Endothelial cell of umbilical vein (primary cell): Measurements from ENCODE around the gene SMG5. TPM values are rescaled to one million over a fixed set of nuclear protein-coding genes. Genes with fewer than 3 reads are reported as not detected.

Source experiments
- BruUV-seq: library from RNA; stranded (reverse); fragments of 400-500 nt; replicated peaks from 2 replicates; lab custom pipeline; 2021; lab: Mats Ljungman, UMichigan
- CTCF ChIA-PET: fragments of 300-600, 350-600 bp; sonication (Branson Sonifier 250); formaldehyde crosslinking; loops from one replicate; lab custom pipeline; 2021; ENCODE audit warnings: antibody characterized with exemption, inconsistent platforms; lab: Charles Lee
- POLR2A ChIA-PET: fragments of 300-600, 350-600 bp; sonication (Branson Sonifier 250); formaldehyde crosslinking; loops from one replicate; lab custom pipeline; 2021; ENCODE audit warnings: antibody characterized with exemption, inconsistent platforms; lab: Charles Lee
- DNase-seq: peaks from one replicate; pipeline ENCODE4 v3.0.0-alpha.2; 2011; ENCODE audit warnings: low read depth, low spot score
- FAIRE-seq: peaks from 2 replicates; lab custom pipeline; 2011; peaks lifted over from hg19 to GRCh38; lab: Jason Lieb, UNC
- H2AFZ ChIP-seq: 2 replicates; pipeline ENCODE4 v1.6.0; 2012; ENCODE audit warnings: low read depth, low read length, control low read depth, inconsistent platforms
- H3K27ac ChIP-seq: 2 replicates; pipeline ENCODE4 v1.5.1; 2011; ENCODE audit warnings: low read depth, mild to moderate bottlenecking, control low read depth, low read length, moderate library complexity; ENCODE audit not compliant: insufficient read depth
- H3K27me3 ChIP-seq, 2 experiments: 2 replicates each; pipeline versions ENCODE4 v1.6.0 to v1.6.1; 2011; ENCODE audit warnings: low read length in 2 of 2, mixed read lengths in 1 of 2; ENCODE audit not compliant: control insufficient read depth in 2 of 2, insufficient read depth in 2 of 2
- H3K36me3 ChIP-seq, 2 experiments: 2 replicates in 1 of 2; 3 replicates in 1 of 2; pipeline ENCODE4 v1.5.1; 2011; ENCODE audit warnings: low read length in 2 of 2, mild to moderate bottlenecking in 1 of 2, moderate library complexity in 1 of 2; ENCODE audit not compliant: control insufficient read depth in 2 of 2, insufficient read depth in 2 of 2; ENCODE audit errors: extremely low read depth in 1 of 2
- H3K4me1 ChIP-seq: 3 replicates; pipeline ENCODE4 v1.5.1; 2011; ENCODE audit warnings: mild to moderate bottlenecking, low read length; ENCODE audit not compliant: control insufficient read depth, insufficient read depth; ENCODE audit errors: extremely low read depth
- H3K4me2 ChIP-seq: 2 replicates; pipeline ENCODE4 v1.6.1; 2011; ENCODE audit warnings: low read length, control low read depth, mixed read lengths; ENCODE audit not compliant: insufficient read depth
- H3K4me3 ChIP-seq, 3 experiments: fragments of 200-600 bp in 1 of 3; sonication (generic), shearing (Covaris generic) in 1 of 3; replicated peaks in 1 of 3; 2 replicates each; pipeline ENCODE4 v1.5.1; 2011 to 2016; ENCODE audit warnings: control low read depth in 3 of 3, low read length in 3 of 3, mild to moderate bottlenecking in 2 of 3, inconsistent platforms in 1 of 3, low read depth in 1 of 3, moderate library complexity in 1 of 3; ENCODE audit not compliant: insufficient read depth in 1 of 3
- H3K79me2 ChIP-seq: 2 replicates; pipeline ENCODE4 v1.6.0; 2012; ENCODE audit warnings: low read length, inconsistent platforms; ENCODE audit not compliant: control insufficient read depth, insufficient read depth
- H3K9ac ChIP-seq: replicated peaks from 2 replicates; pipeline ENCODE3; 2011; ENCODE audit warnings: low read length, control low read depth; ENCODE audit not compliant: insufficient read depth; ENCODE audit errors: extremely low read depth
- H3K9me1 ChIP-seq: replicated peaks from 3 replicates; pipeline ENCODE4 v1.6.0; 2011; ENCODE audit warnings: mild to moderate bottlenecking, low read length; ENCODE audit not compliant: control insufficient read depth, insufficient read depth; ENCODE audit errors: extremely low read depth
- H3K9me3 ChIP-seq: replicated peaks from 2 replicates; pipeline ENCODE4 v1.5.1; 2012; ENCODE audit warnings: low read length, inconsistent platforms; ENCODE audit not compliant: control insufficient read depth, insufficient read depth
- H4K20me1 ChIP-seq: replicated peaks from 2 replicates; pipeline ENCODE3; 2011; ENCODE audit warnings: mild to moderate bottlenecking, low read length; ENCODE audit not compliant: control insufficient read depth, insufficient read depth; ENCODE audit errors: extremely low read depth
- CTCF ChIP-seq, 2 donors: IDR thresholded peaks; 1 replicate in 1 of 2; 2 replicates in 1 of 2; pipeline ENCODE4 v1.5.1; 2011; ENCODE audit warnings: low read length in 2 of 2, mild to moderate bottlenecking in 2 of 2, moderate library complexity in 2 of 2, control low read depth in 1 of 2, inconsistent platforms in 1 of 2, low read depth in 1 of 2; ENCODE audit not compliant: insufficient read depth in 1 of 2; ENCODE audit errors: extremely low read depth in 1 of 2
- EZH2 ChIP-seq: IDR thresholded peaks from 2 replicates; pipeline ENCODE4 v1.6.1; 2012; ENCODE audit warnings: borderline replicate concordance, low read depth, mild to moderate bottlenecking, moderate library complexity, low read length, inconsistent platforms; ENCODE audit not compliant: severe bottlenecking
- FOS ChIP-seq: IDR thresholded peaks from 2 replicates; pipeline ENCODE4 v1.6.1; 2011; ENCODE audit warnings: mild to moderate bottlenecking, low read length, moderate library complexity, borderline replicate concordance; ENCODE audit not compliant: insufficient read depth
- GATA2 ChIP-seq: IDR thresholded peaks from 2 replicates; pipeline ENCODE4 v1.7.0; 2011; ENCODE audit warnings: low read depth, mild to moderate bottlenecking, moderate library complexity, mixed read lengths, low read length; ENCODE audit not compliant: insufficient read length, insufficient read depth
- JUN ChIP-seq: IDR thresholded peaks from 2 replicates; pipeline ENCODE4 v1.6.1; 2011; ENCODE audit warnings: borderline replicate concordance, low read depth; ENCODE audit not compliant: insufficient read length, insufficient read depth
- MAX ChIP-seq: IDR thresholded peaks from 2 replicates; pipeline ENCODE4 v1.6.1; 2011; ENCODE audit not compliant: insufficient read depth, insufficient read length
- MYC ChIP-seq: IDR thresholded peaks from one replicate; pipeline ENCODE4 v1.6.1; 2011; ENCODE audit warnings: mild to moderate bottlenecking, low read depth, low read length
- POLR2A ChIP-seq: IDR thresholded peaks from 2 replicates; pipeline ENCODE4 v1.6.1; 2012; ENCODE audit warnings: low read depth, mild to moderate bottlenecking, control low read depth, low read length
- POLR2AphosphoS5 ChIP-seq: IDR thresholded peaks from 2 replicates; pipeline ENCODE4 v1.6.1; 2012; ENCODE audit warnings: low read depth, mild to moderate bottlenecking, control low read depth, low read length, moderate library complexity; ENCODE audit not compliant: insufficient read depth
- dilution Hi-C: fragments of 300-500 bp; cut with MboI; formaldehyde crosslinking; loops from one replicate; pipeline ENCODE4 v1.15.0; 2019; ENCODE audit warnings: low sequenced_read_pairs; ENCODE audit not compliant: extremely low pct_ligation_motif_present
- intact Hi-C: fragments of 100-400 bp; cut with micrococcal nuclease; formaldehyde crosslinking; loops from one replicate; pipeline ENCODE4 v1.10.0; 2022
- polyA plus RNA-seq, 4 experiments: library from polyadenylated mRNA; depleted of rRNA in 3 of 4; stranded (reverse) in 3 of 4; unstranded in 1 of 4; fragments of >200 nt; gene quantifications; 2 replicates each; pipeline versions ENCODE4 v1.2.1 to v1.2.3, GENCODE V29; 2011 to 2012; ENCODE audit warnings: missing spikeins in 1 of 4
- total RNA-seq: library from RNA; stranded (reverse); gene quantifications from 2 replicates; pipeline ENCODE4 v1.2.3, GENCODE V29; 2021

SMG5 gene
- total and polyA plus RNA-seq, 2 donors (not counting 3 experiments of a cell fraction or from before 2014, with no cell fraction given): 37.4 to 82.6 TPM

DNA sequence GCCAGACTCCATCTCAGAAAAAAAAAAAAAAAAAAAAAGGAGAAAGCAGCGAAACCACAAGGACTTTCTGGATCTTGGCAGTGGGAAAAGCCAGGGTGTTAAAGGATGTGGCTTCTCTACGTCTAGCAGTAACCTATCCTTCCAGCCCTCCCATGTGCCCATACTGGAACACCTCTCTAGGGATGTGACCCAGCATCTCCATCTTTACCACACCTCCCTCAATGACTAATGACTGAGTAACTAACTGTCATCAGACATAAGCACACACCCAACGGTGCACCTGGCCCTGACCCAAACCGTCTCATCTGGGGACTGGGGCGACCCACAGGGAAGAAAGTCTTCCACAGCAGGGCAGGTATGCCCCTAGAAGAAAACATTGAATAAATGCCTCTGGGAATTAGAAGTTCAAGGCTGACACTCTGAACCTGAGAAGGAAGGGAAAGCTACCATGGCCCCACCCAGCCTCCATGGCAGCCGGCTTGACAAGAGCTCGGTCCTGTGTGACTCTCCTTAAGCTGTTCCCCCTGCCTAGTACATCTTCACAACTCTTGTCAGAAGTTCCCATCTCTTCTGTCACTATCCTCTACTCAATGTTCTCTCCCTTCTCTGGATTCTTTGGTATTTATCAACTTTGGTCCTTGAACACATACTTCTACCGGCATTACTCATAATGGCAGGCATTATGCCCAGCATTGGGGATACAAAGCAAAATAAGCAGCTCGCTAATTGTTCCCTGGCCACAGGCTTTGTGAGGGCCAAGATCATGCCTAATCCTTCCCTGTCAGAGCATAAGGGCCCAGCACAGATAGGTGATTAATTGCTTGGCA is 20.0 kb downstream of the SMG5 start:
- Histone ChIP-seq H3K79me2 (no peaks in the 10 kb centered on the region), H3K27ac (no peak overlapping the region), H3K36me3 (peaks cover 22 to 82% of the 10 kb centered on the region in 2 experiments), H3K9me3 (no peaks in the 10 kb centered on the region), H2AFZ (no peak overlapping the region), H3K4me1 (no peaks in the 10 kb centered on the region), H3K9me1 (no peaks in the 10 kb centered on the region), H3K4me2 (no peak overlapping the region), H3K27me3 (no peaks in the 10 kb centered on the region), H4K20me1 (no peaks in the 10 kb centered on the region), H3K4me3 (no peak overlapping the region), H3K9ac (no peak overlapping the region)
- dilution Hi-C loops: no loop called here
- intact Hi-C loops: no loop called here
- POLR2A ChIA-PET: interaction anchor here (0.7 kb wide), 1 partner anchor 136 kb away, joined by 5 read pairs; no protein-coding TSS in a partner anchor
- no peak for DNase-seq
- no peak for TF ChIP-seq POLR2A
- no peak for TF ChIP-seq CTCF (IDR thresholded peaks at IDR 0.05; ENCODE audit: extremely low read depth in 1 of 2, insufficient read depth in 1 of 2, low read depth in 1 of 2, low read length in 2 of 2)
- no peak for TF ChIP-seq GATA2
- no peak for TF ChIP-seq POLR2AphosphoS5
- no peak for TF ChIP-seq EZH2
- no peak for TF ChIP-seq MYC
- TF ChIP-seq JUN: no peak
- TF ChIP-seq MAX: no peak
- TF ChIP-seq FOS: no peak
- BruUV-seq: no TSS peak
- CTCF ChIA-PET: interaction anchor here (0.7 kb wide), 1 partner anchor 36 kb away, joined by 3 read pairs; no protein-coding TSS in a partner anchor
- no peak for FAIRE-seq
